GM19025 (cell line): ENCODE results near the gene ACVR1C.

Experiments
- ATAC-seq: cut with Tn5 transposase; IDR thresholded peaks from one replicate; pipeline ENCODE4 v1.9.1; 2021; ENCODE audit warnings: mild to moderate bottlenecking, low read depth, moderate library complexity; ENCODE audit not compliant: unreplicated experiment

Gene ACVR1C

GRCh38 chr2:157501026-157501425 lies 127.6 kb downstream of the ACVR1C start:
- no peak for ATAC-seq

GRCh38 chr2:157500334-157500733 lies 128.3 kb downstream of the ACVR1C start:
- no peak for ATAC-seq

DNA sequence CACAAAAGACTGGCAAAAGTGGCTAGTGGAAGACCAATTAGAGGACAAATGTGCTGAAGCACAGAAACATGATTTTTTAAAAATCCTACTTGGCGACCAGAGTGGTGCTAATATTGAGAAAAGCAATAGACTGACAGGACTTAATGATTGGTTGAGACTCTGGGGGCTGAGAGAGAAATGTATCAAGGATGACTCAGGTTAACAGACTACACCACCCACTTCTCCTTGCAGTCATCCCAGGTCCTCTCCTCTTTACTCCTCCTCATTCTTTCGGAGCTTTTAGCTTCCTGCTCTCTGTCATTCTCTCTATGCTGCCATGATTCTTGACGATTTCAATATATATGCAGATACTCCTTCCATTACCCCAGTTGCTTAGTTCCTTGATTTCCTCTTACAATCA lies 130.2 kb downstream of the ACVR1C start:
- no peak for ATAC-seq

GRCh38 chr2:157497638-157498314 lies 130.9 kb downstream of the ACVR1C start:
- ATAC-seq: peak; percentile 81

DNA sequence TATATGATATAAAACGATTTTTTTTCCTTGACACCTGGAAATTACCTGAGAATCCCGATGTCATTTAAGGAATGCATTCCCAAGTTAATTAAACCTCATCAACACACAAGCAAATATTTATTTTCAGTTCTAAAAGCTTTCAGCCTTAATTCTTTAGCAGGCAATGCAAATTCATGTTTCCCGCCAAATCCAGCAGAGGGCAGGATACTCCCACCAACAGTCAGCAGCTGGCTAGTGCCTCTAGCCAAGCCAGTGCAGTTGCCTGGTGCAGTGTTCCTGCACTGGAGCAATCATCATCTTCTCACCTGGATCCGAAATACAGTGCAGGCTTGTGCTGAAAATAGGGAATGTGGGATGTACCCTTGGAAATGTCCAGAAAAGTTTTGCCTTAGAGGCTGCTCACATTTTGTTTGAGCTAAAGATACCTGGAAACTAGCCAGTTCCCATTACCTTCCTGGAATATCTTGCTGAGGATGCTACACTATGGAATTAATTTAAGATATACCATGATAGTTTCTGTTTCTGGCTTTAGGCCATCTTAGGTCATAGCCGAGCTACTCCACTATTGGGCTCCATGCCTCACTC lies 136.4 kb downstream of the ACVR1C start:
- ATAC-seq: peak; percentile 90

- ATAC-seq: no peak
These were observed 138.7 kb downstream of the ACVR1C start for GRCh38 chr2:157489983-157490382.

DNA sequence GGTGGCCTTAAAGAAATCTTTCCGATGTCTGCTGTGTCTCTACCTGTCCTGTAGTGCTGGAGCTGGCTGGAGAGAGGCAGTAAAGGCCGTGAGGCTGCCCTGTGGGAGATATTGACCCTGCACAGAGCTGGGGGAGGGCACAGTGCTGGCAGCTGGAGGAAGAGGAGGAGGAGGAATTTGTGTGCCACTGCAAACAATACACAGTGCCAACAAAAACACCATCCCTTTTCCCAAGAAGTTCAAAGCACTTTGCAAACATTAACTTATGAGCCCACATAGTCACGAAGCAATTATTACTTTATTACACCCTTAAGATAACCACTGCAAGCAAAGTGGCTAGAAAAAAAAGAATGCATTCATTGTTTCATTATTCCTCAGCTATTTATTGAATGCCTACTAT lies 139.8 kb downstream of the ACVR1C start:
- ATAC-seq: no peak

DNA sequence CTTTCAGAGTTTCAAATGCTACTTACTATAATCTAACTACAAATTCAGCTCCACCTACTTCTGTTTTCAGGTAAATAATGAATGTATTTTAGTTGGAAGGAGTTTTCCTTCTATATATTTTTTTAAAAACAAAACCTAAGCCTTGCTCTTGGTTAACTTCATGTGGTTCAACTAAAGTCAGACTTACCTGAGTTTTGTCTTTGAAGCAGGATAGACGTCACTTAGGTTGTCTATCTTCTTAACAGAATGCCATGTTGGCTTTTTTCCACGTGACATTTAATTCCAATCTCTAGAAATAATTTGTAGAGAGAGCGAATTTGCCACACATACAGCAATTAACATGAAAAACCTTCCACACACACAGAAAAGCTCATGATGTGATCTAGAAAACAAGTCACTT lies 140.9 kb downstream of the ACVR1C start:
- no peak for ATAC-seq

DNA sequence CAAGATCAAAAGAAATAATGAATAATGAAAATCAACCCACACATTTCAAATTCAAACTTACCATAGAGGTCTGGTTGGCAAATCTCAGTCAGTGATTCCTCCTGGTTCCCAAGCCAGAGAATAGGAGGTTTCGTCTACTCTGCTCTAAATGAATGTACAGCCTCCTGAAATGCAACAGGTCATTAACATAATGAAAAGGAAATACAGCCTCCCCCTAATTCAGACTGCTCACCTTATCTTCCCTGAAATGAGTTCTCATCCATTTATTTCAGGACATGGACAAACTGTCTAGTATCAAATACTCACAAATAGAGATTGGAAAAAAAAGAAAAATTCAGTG lies 141.4 kb downstream of the ACVR1C start:
- no peak for ATAC-seq

- ATAC-seq: no peak
These were observed 141.9 kb downstream of the ACVR1C start for GRCh38 chr2:157486596-157487270.

DNA sequence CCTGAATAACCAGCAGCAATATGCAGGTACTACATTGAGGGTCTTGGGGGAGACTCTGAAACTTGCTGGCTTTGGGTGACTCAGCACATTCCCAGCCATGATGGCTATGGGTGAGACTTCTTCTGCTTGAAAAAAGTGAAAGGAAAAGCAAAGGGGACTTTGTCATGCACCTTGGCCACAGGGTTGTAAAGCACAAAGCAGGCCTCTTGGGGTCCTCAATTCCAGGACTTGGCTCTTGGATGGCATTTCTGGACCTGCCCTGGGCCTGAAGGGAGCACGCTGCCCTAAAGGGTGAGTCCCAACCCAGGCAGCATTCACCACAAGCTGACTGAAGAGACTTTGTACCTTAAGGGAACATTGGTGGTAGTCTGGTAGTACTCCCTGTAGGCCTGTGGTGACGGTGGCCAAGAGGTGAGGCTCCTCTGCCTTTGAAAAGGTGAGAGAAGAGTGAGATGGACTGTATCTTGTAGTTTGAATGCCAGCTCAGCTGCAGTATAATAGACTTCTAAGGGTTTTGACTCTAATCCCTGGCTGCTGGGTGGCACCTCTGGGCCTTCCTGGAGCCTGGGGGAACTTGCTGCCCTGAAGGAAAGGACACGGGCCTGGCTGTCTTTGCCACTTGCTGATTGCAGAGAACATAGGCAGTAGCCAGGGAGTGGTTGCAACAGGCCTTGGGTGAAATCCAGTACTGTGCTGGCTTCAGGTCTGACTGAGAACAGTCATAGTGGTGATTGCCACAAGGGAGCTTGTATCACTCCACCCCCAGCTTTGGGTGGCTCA lies 148.3 kb downstream of the ACVR1C start:
- peak; percentile 80 for ATAC-seq

DNA sequence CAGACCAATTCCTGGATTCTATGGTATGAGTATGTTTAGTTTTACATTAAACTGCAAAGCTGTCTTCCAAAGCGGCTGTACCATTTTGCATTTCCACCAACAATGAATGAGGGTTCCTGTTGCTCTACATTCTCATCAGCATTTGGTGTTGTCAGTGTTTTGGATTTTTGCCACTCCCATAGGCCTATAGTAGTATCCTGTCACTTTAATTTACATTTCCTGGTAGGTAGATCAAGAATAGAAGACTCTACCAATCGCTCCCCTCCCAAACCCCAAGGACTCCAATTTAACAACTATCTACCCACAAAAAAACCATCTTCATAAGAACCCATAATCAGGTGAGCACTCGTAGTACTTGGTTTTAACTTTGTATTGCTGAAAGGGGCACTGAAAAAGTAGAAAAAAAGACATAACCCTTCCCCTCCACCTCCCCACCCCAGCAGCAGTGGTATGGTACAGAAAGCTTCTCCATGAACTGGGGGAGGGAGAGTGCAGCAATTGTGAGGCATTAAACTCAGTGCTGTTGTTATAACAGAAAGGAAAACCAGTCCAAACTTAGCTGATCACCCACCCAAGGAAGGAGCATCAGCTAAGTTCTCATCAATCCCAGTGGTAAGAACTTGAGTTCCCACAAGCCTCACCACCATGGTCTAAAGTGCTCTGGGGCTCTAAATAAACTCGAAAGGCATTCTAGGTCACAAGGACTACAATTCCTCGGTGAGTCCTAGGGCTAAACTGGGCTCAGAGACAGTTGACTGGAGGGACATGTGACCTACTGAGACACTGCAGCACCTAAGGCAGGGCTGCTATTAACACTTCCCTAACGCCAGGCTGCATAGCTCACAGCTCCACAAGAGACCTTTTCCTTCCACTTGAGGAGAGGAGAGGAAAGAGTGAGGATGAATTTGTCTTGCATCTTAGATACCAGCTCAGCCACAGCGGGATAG lies 149.3 kb downstream of the ACVR1C start:
- peak; percentile 22 for ATAC-seq

GRCh38 chr2:157477919-157478318 lies 150.7 kb downstream of the ACVR1C start:
- no peak for ATAC-seq

DNA sequence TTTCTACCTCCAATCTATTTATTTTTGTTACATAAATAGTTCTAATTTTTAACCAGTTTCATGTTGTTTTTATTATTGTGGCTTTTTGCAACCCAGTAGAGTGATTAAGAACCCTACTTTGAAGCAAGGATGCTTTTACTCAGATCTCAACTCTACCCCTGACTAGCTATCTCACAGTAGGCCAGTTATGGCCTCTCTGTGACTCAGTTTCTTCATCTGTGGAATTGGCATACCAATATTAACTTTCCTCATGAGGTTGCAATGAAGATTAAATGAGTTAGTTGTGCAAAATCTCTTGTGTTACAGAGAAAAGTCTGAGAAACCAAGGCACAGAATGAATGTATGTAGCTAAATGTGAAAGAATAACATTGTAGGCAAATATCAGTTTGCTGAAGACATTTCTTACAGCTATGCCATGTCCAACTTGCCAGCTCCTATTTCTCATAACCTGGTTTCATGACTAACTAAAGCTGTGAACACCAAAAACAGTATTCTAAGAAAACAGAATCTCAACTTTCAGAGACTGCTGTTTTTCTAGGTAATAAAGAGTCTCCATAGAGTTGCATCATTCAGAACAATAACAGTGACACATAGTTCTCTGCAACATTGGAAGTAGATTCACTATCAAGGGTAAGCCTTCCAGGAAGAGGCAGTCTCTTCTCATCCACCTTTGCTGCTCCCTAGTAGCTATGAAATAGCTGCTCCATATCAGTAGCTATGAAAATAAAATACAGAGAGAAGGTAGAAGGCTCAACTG lies 151.5 kb downstream of the ACVR1C start:
- no peak for ATAC-seq
